Panc1 (cell line): ENCODE measurements around the gene EDC3.

Experiments
- CTCF ChIP-seq: fragments of 450-650 bp; IDR thresholded peaks from 2 replicates; pipeline ENCODE4 v1.5.1; 2017; ENCODE audit warnings: mild to moderate bottlenecking
- POLR2AphosphoS5 ChIP-seq: IDR thresholded peaks from 2 replicates; pipeline ENCODE4 v1.6.1; 2012; ENCODE audit warnings: mild to moderate bottlenecking, low read depth, low read length, moderate library complexity
- REST ChIP-seq, 2 experiments: IDR thresholded peaks; 2 replicates each; pipeline ENCODE4 v1.6.1; 2011 to 2012; ENCODE audit warnings: low read depth in 2 of 2, control low read depth in 1 of 2, low read length in 1 of 2, mild to moderate bottlenecking in 1 of 2, moderate library complexity in 1 of 2; ENCODE audit not compliant: insufficient read depth in 1 of 2
- SIN3A ChIP-seq: IDR thresholded peaks from 2 replicates; pipeline ENCODE4 v1.6.1; 2012; ENCODE audit warnings: low read depth, mild to moderate bottlenecking, low read length, moderate library complexity, borderline replicate concordance; ENCODE audit not compliant: insufficient read depth
- TCF7L2 ChIP-seq: IDR thresholded peaks from 2 replicates; pipeline ENCODE4 v1.6.1; 2011; ENCODE audit warnings: mild to moderate bottlenecking, low read depth, low read length, inconsistent platforms

- no peak for TF ChIP-seq REST (IDR thresholded peaks at IDR 0.05; ENCODE audit: insufficient read depth in 1 of 2, low read depth in 2 of 2, low read length in 1 of 2)
- TF ChIP-seq CTCF = no peak
- no peak for TF ChIP-seq POLR2AphosphoS5
- TF ChIP-seq TCF7L2 = no peak
- TF ChIP-seq SIN3A = no peak
Observed at GRCh38 chr15:74613089-74613952, 82.5 kb downstream of the EDC3 start.
